Loucy (cell line): ENCODE data around the gene SLAMF1.

Source experiments
- H2AFZ ChIP-seq: fragments of 200-600 bp; sonication (generic); 2 replicates; pipeline ENCODE4 v1.6.0; 2016; ENCODE audit warnings: antibody characterized with exemption, mild to moderate bottlenecking, low read length, moderate library complexity
- H3F3A ChIP-seq: fragments of 200-600 bp; 2 replicates; pipeline ENCODE4 v1.6.0; 2016; ENCODE audit warnings: antibody characterized with exemption, low read depth, mild to moderate bottlenecking
- H3K27me3 ChIP-seq: fragments of 200-600 bp; sonication (generic); 2 replicates; pipeline ENCODE4 v1.6.1; 2014; ENCODE audit warnings: low read length, mild to moderate bottlenecking; ENCODE audit not compliant: insufficient read depth, poor library complexity, severe bottlenecking
- H3K36me3 ChIP-seq: fragments of 200-600 bp; sonication (generic); 2 replicates; pipeline ENCODE4 v1.6.1; 2016; ENCODE audit warnings: low read length; ENCODE audit not compliant: insufficient read depth
- H3K4me1 ChIP-seq: fragments of 200-600 bp; sonication (generic); 2 replicates; pipeline ENCODE4 v1.5.1; 2014; ENCODE audit warnings: low read length, mild to moderate bottlenecking; ENCODE audit not compliant: insufficient read depth, poor library complexity, severe bottlenecking
- H3K4me2 ChIP-seq: fragments of 200-600 bp; sonication (generic); 2 replicates; pipeline ENCODE4 v1.6.0; 2014; ENCODE audit warnings: antibody characterized with exemption, low read length, low read depth, mild to moderate bottlenecking; ENCODE audit not compliant: poor library complexity, severe bottlenecking
- H3K4me3 ChIP-seq: fragments of 200-600 bp; sonication (generic); 2 replicates; pipeline ENCODE4 v1.5.1; 2014; ENCODE audit warnings: low read length, mild to moderate bottlenecking, mixed read lengths; ENCODE audit not compliant: poor library complexity, severe bottlenecking
- H3K79me2 ChIP-seq: fragments of 200-600 bp; sonication (generic); 2 replicates; pipeline ENCODE4 v1.6.1; 2014; ENCODE audit warnings: low read length; ENCODE audit not compliant: insufficient read depth
- H3K9ac ChIP-seq: fragments of 200-600 bp; sonication (generic); 2 replicates; pipeline ENCODE4 v1.6.0; 2014; ENCODE audit warnings: mild to moderate bottlenecking, low read depth, low read length, moderate library complexity; ENCODE audit not compliant: poor library complexity, severe bottlenecking
- H3K9me2 ChIP-seq: fragments of 200-600 bp; sonication (generic); replicated peaks from 2 replicates; pipeline ENCODE4 v1.6.1; 2016; ENCODE audit warnings: low read depth, low read length, mixed read lengths
- H3K9me3 ChIP-seq: fragments of 200-600 bp; sonication (generic); 2 replicates; pipeline ENCODE4 v1.6.1; 2014; ENCODE audit warnings: mild to moderate bottlenecking, antibody characterized with exemption, low read length, low read depth; ENCODE audit not compliant: insufficient read depth
- H4K20me1 ChIP-seq: fragments of 200-600 bp; sonication (generic); 2 replicates; pipeline ENCODE4 v1.6.0; 2014; ENCODE audit warnings: antibody characterized with exemption, low read length, mild to moderate bottlenecking; ENCODE audit not compliant: insufficient read depth, poor library complexity, severe bottlenecking
- EZH2phosphoT487 ChIP-seq: fragments of 200-600 bp; IDR thresholded peaks from 2 replicates; pipeline ENCODE4 v1.6.1; 2018; ENCODE audit warnings: antibody characterized with exemption, mild to moderate bottlenecking, moderate library complexity, borderline replicate concordance
- TF ChIP-seq, protein P1 (sequence below): fragments of 200-600 bp; sonication (generic); conservative IDR thresholded peaks from 2 replicates; pipeline ENCODE4 v1.5.1; 2014; ENCODE audit warnings: mild to moderate bottlenecking, antibody characterized with exemption, low read length

Gene SLAMF1

DNA sequence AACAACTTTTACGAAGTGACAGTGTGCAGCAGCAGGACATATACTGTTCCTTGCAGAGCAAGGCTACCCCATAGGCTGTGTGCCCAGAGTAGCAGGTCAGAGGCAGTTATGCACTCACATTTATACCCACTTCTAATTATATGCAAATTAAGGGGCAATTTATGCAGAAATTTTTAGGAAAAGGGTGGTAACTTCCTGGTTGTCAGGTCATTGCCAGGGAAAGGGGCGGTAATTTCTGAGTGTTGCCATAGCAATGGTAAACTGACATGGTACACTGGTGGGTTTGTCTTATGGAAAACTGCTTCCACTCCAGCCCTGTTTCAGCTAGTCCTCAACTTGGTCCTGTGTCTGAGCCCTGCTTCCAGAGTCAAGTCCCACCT is 12.0 kb upstream of the SLAMF1 start:
- no peaks in the 10 kb centered on the region for H3K79me2 ChIP-seq

DNA sequence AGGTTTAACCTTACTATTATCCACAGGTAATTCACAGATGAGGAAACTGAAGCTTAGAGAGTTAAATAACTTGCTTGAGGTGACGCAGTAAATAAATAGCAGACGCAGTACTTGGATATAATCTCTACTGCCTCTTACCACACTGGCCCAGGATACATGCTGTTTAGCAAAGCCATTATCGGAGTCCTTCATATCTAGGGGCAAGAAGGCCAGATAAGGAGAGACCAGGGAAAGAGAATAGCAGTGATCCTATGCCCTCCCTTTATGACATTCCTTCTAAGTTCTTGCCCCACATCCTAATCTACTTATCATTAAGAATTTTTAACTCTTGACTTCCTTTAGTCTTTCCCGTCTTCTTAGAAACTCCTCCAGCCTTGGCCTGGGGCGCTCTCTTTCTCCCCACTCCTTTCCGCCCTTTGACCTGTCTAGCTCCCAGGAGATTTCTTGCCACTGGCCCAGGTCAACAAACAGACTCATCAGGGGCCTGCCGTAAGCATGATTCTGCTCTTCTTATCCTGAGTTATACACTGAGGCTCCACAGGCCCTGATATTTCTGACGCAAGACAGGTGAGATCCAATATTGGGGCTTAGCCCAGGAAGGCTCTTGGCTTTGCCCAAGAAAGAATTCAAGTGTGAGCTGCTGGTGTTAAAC is 11.4 kb upstream of the SLAMF1 start:
- Histone ChIP-seq H3K9ac (no peak overlapping the region), H3K27me3 (no peaks in the 10 kb centered on the region), H3F3A (0 out of 2 replicates have a peak, but pooled peaks cover 10% of the 10 kb centered on the region), H3K36me3 (no peaks in the 10 kb centered on the region), H3K79me2 (no peaks in the 10 kb centered on the region), H3K4me1 (peaks cover 70% of the 10 kb centered on the region), H3K9me3 (0 out of 2 replicates have a peak, but pooled peaks cover 3% of the 10 kb centered on the region), H3K9me2 (no peaks in the 10 kb centered on the region), H2AFZ (no peak overlapping the region), H3K4me3 (no peak overlapping the region), H3K4me2 (peak overlapping the region; percentile 64), H4K20me1 (no peaks in the 10 kb centered on the region)
- TF ChIP-seq, protein P1, sequence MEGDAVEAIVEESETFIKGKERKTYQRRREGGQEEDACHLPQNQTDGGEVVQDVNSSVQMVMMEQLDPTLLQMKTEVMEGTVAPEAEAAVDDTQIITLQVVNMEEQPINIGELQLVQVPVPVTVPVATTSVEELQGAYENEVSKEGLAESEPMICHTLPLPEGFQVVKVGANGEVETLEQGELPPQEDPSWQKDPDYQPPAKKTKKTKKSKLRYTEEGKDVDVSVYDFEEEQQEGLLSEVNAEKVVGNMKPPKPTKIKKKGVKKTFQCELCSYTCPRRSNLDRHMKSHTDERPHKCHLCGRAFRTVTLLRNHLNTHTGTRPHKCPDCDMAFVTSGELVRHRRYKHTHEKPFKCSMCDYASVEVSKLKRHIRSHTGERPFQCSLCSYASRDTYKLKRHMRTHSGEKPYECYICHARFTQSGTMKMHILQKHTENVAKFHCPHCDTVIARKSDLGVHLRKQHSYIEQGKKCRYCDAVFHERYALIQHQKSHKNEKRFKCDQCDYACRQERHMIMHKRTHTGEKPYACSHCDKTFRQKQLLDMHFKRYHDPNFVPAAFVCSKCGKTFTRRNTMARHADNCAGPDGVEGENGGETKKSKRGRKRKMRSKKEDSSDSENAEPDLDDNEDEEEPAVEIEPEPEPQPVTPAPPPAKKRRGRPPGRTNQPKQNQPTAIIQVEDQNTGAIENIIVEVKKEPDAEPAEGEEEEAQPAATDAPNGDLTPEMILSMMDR, result no peak
- no peak for TF ChIP-seq EZH2phosphoT487

More for the DNA sequence above, 12.0 kb upstream of the SLAMF1 start:
- Histone ChIP-seq H3K4me3 (no peak overlapping the region), H4K20me1 (no peaks in the 10 kb centered on the region), H3K27me3 (no peaks in the 10 kb centered on the region), H3F3A (0 out of 2 replicates have a peak, but pooled peaks cover 10% of the 10 kb centered on the region), H2AFZ (no peak overlapping the region), H3K36me3 (no peaks in the 10 kb centered on the region), H3K4me1 (peaks cover 70% of the 10 kb centered on the region), H3K9me2 (no peaks in the 10 kb centered on the region), H3K9ac (no peak overlapping the region), H3K9me3 (0 out of 2 replicates have a peak, but pooled peaks cover 3% of the 10 kb centered on the region), H3K4me2 (no peak overlapping the region)
- TF ChIP-seq, protein P1, result no peak
- TF ChIP-seq EZH2phosphoT487, result no peak

DNA sequence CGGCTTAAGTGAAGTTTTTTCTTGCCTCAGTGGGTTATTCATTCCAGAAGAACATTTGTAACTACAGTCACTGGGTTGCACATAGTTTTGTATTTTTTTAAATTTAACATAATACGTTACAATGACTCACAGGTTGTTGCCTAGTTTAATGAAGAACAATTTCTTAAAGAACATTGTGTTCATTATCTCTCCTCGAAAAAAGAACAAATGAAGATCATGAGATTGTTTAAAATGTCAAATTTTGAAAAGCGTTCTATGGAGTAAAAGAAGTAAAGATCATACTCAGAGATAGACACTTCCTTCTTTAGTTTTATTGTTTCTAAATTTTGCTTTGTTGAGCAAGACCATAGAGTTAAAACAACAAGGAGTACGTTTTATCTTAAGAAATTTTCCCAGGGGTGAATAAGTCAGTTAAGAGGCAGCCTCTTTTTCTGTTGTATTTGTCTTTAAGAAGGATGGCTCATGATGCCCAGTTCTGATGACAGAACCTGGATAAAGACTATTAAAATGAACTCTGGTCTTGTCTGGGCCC is 10.5 kb upstream of the SLAMF1 start:
- Histone ChIP-seq H3K79me2 (no peaks in the 10 kb centered on the region), H3K9me3 (0 out of 2 replicates have a peak, but pooled peaks cover 3% of the 10 kb centered on the region), H2AFZ (0 out of 2 replicates have a peak overlapping the region, but pooled peaks have one; percentile 38), H3K9me2 (no peaks in the 10 kb centered on the region), H3K4me1 (peaks cover 70% of the 10 kb centered on the region), H3F3A (0 out of 2 replicates have a peak, but pooled peaks cover 10% of the 10 kb centered on the region), H3K36me3 (no peaks in the 10 kb centered on the region), H3K27me3 (no peaks in the 10 kb centered on the region), H3K4me3 (no peak overlapping the region), H3K4me2 (peak overlapping the region; percentile 64), H4K20me1 (no peaks in the 10 kb centered on the region), H3K9ac (no peak overlapping the region)
- TF ChIP-seq, protein P1, result no peak
- no peak for TF ChIP-seq EZH2phosphoT487
